GM23248 (cell line): ENCODE measurements around the gene RAPGEF3. TPM values are rescaled to one million over a fixed set of nuclear protein-coding genes. Genes with fewer than 3 reads are reported as not detected.

Experiments
- DNase-seq: peaks from one replicate; pipeline ENCODE4 v3.0.0-alpha.2; 2015
- H2AFZ ChIP-seq: fragments of 200-600 bp; sonication (generic); 2 replicates; pipeline ENCODE4 v1.6.1; 2016; ENCODE audit warnings: antibody characterized with exemption
- H3F3A ChIP-seq: fragments of 200-600 bp; sonication (generic); 2 replicates; pipeline ENCODE4 v1.6.1; 2016; ENCODE audit warnings: mild to moderate bottlenecking, antibody characterized with exemption, mixed run types; ENCODE audit not compliant: insufficient read depth
- H3K27ac ChIP-seq: fragments of 200-600 bp; sonication (generic); 2 replicates; pipeline ENCODE4 v1.5.1; 2016; ENCODE audit warnings: mild to moderate bottlenecking
- H3K27me3 ChIP-seq: fragments of 200-600 bp; sonication (generic); replicated peaks from 2 replicates; pipeline ENCODE4 v1.6.1; 2016; ENCODE audit warnings: mild to moderate bottlenecking; ENCODE audit not compliant: insufficient read depth
- H3K36me3 ChIP-seq: fragments of 200-600 bp; sonication (generic); 2 replicates; pipeline ENCODE4 v1.6.1; 2016; ENCODE audit warnings: low read depth, mild to moderate bottlenecking
- H3K4me1 ChIP-seq: fragments of 200-600 bp; sonication (generic); 2 replicates; pipeline ENCODE4 v1.6.1; 2016; ENCODE audit warnings: mild to moderate bottlenecking; ENCODE audit not compliant: insufficient read depth
- H3K4me2 ChIP-seq: fragments of 200-600 bp; sonication (generic); one replicate; pipeline ENCODE4 v1.6.1; 2016; ENCODE audit warnings: mild to moderate bottlenecking; ENCODE audit not compliant: unreplicated experiment
- H3K4me3 ChIP-seq: fragments of 200-600 bp; sonication (generic); 2 replicates; pipeline ENCODE4 v1.5.1; 2016; ENCODE audit warnings: mild to moderate bottlenecking
- H3K79me2 ChIP-seq: fragments of 200-600 bp; sonication (generic); 2 replicates; pipeline ENCODE4 v1.6.1; 2016; ENCODE audit warnings: mild to moderate bottlenecking; ENCODE audit not compliant: insufficient read depth
- H3K9ac ChIP-seq: fragments of 200-600 bp; sonication (generic); 2 replicates; pipeline ENCODE4 v1.6.1; 2016; ENCODE audit warnings: mild to moderate bottlenecking
- H3K9me2 ChIP-seq: fragments of 200-600 bp; sonication (generic); 2 replicates; pipeline ENCODE4 v1.6.1; 2016; ENCODE audit warnings: mixed run types, mild to moderate bottlenecking, moderate library complexity; ENCODE audit not compliant: insufficient read depth
- H3K9me3 ChIP-seq: fragments of 200-600 bp; sonication (generic); one replicate; pipeline ENCODE4 v1.6.1; 2017; ENCODE audit warnings: low read depth
- H4K20me1 ChIP-seq: fragments of 200-600 bp; sonication (generic); 2 replicates; pipeline ENCODE4 v1.6.0; 2016; ENCODE audit not compliant: insufficient read depth
- EZH2 ChIP-seq: fragments of 200-600 bp; sonication (generic); IDR thresholded peaks from 2 replicates; pipeline ENCODE4 v1.6.1; 2018; ENCODE audit warnings: antibody characterized with exemption, mild to moderate bottlenecking; ENCODE audit not compliant: insufficient read depth, poor library complexity, severe bottlenecking
- EZH2phosphoT487 ChIP-seq: fragments of 200-600 bp; sonication (generic); IDR thresholded peaks from 2 replicates; pipeline ENCODE4 v1.6.1; 2018; ENCODE audit warnings: antibody characterized with exemption, moderate library complexity, mild to moderate bottlenecking, low read depth; ENCODE audit not compliant: insufficient read depth
- WGBS, 2 experiments: methylation state at CpG; one replicate each; pipeline ENCODE4 v1.1.6; 2015 to 2017; ENCODE audit warnings: low lambda C conversion rate in 2 of 2, low coverage in 1 of 2; ENCODE audit errors: missing lambda C conversion rate in 2 of 2; 5-methylcytosine and 5-hydroxymethylcytosine counted together
- in situ Hi-C: fragments of 300-500 bp; cut with MboI; formaldehyde crosslinking; loops from 2 replicates; pipeline ENCODE4 v1.15.0; 2020
- polyA plus RNA-seq: library from polyadenylated mRNA; unstranded; fragments of >200 nt; fragmentation: Nextera tagmentation; extraction: Ambion mirVana; gene quantifications from 2 replicates; pipeline ENCODE4 v1.2.1, GENCODE V29; 2016
- total RNA-seq: library from RNA; depleted of rRNA; stranded (reverse); fragments of >200 nt; shearing (Covaris generic); gene quantifications from 2 replicates; pipeline ENCODE4 v1.2.3, GENCODE V29; 2014

RAPGEF3 gene
- total and polyA plus RNA-seq, 2 experiments from 2014 or later, result 1.4 to 3.7 TPM

DNA sequence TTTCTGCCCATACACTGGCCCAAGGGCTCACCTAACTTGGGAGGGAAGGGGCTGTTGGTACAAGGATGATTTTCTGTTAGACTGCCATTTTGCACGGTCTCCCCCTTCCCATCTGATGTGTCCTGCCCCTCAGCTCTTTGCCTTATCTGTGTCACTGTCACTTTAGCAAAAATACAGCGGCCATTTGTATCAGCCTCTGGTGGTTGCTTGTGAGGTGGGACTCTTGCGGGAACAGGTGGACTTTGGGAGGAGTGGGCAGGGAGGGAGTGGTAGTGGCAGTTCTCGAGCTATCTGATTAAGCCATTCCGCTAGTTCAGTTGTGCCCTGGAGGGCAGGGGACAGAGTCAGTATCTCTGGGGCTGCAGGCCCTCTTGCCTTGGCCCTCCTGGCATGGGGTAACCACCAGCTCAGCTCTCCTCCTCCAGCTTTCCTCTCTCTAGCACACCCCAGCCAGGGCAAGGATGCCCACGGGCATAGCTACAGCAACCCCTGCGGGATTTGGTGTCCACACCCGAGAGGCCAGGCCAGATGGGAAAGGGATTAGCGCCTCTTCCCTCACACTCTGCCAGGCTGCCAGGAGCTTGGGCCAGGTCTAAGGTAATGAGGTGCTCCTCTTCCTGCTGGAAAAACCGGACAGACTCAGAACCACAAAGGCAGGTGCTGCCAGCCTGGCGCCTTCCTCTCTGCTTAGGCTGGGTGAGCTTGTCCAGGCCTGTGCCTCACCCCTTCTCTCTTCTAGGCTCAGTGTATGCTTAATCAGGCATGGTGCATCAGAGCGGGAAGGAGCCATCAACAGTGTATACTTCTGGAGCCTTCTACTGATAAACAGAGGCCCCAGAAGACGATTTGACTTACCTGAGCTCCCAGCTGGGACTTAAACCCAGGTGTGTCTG lies 23.0 kb upstream of the RAPGEF3 start:
- in situ Hi-C loops, result loop anchor here (10.0 kb wide), 1 partner anchor 53 kb away; no protein-coding TSS in a partner anchor
- H3K4me2 ChIP-seq, result no peak overlapping the region
- 63 to 64% methylated on average over 12 to 13 of the region's 13 CpGs for WGBS, 2 experiments
- no peaks in the 10 kb centered on the region for H3K27me3 ChIP-seq
- no peaks in the 10 kb centered on the region for H3K9me2 ChIP-seq
- TF ChIP-seq EZH2phosphoT487 (no peak), EZH2 (no peak)
- peaks cover 17% of the 10 kb centered on the region for H3K4me1 ChIP-seq
- H4K20me1 ChIP-seq, result no peaks in the 10 kb centered on the region
- H3K27ac ChIP-seq, result no peak overlapping the region
- DNase-seq, result no peak
- H3K36me3 ChIP-seq, result peaks cover 37% of the 10 kb centered on the region
- no peak overlapping the region for H3K9ac ChIP-seq
- no peaks in the 10 kb centered on the region for H3K9me3 ChIP-seq
- H3F3A ChIP-seq, result peaks cover 61% of the 10 kb centered on the region
- H2AFZ ChIP-seq, result no peak overlapping the region
- H3K4me3 ChIP-seq, result no peak overlapping the region
- peaks cover 4% of the 10 kb centered on the region; the same call in 1 of the 2 replicates for H3K79me2 ChIP-seq

DNA sequence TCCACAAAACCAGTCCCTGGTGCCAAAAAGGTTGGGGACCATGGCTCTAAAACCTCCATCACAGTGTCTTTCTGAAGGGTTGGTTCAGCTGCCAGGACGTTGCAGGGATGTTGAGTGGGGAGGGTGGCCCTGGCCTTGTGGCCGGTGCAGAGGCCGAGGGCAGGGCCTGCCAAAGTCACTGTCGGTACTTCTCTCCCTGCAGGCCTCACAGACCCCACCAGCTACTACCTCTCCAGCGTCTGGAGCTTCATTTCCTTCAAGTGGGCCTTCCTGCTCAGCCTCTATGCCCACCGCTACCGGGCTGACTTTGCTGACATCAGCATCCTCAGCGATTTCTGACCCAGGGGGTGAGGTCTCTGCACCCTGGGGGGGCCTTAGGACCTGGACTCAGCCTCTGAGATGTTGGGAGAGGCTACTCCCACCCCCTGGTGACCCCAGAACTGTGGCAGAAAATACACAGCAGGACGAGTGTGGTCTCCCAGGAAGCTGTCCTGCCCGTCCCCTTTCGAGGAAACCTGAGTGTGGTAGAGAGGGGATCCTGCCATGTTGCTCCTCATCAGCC lies 21.3 kb upstream of the RAPGEF3 start:
- no peak overlapping the region for H3K9ac ChIP-seq
- peak; percentile 35 for DNase-seq
- H3K79me2 ChIP-seq, result no peaks in the 10 kb centered on the region
- no peak overlapping the region for H3K4me3 ChIP-seq
- H3K27me3 ChIP-seq, result no peaks in the 10 kb centered on the region
- peaks cover 20% of the 10 kb centered on the region; the same call in 1 of the 2 replicates for H3K36me3 ChIP-seq
- H3F3A ChIP-seq, result peaks cover 52% of the 10 kb centered on the region
- no peak overlapping the region for H3K4me2 ChIP-seq
- H3K27ac ChIP-seq, result no peak overlapping the region
- no peaks in the 10 kb centered on the region for H4K20me1 ChIP-seq
- peaks cover 33% of the 10 kb centered on the region for H3K4me1 ChIP-seq
- H2AFZ ChIP-seq, result no peak overlapping the region
- H3K9me3 ChIP-seq, result no peaks in the 10 kb centered on the region
- WGBS, 2 experiments, result 60 to 65% methylated on average over 10 to 11 of the region's 11 CpGs
- TF ChIP-seq EZH2 (no peak), EZH2phosphoT487 (no peak)
- in situ Hi-C loops, result loop anchor here (10.0 kb wide), 1 partner anchor 55 kb away; no protein-coding TSS in a partner anchor
- no peaks in the 10 kb centered on the region for H3K9me2 ChIP-seq

DNA sequence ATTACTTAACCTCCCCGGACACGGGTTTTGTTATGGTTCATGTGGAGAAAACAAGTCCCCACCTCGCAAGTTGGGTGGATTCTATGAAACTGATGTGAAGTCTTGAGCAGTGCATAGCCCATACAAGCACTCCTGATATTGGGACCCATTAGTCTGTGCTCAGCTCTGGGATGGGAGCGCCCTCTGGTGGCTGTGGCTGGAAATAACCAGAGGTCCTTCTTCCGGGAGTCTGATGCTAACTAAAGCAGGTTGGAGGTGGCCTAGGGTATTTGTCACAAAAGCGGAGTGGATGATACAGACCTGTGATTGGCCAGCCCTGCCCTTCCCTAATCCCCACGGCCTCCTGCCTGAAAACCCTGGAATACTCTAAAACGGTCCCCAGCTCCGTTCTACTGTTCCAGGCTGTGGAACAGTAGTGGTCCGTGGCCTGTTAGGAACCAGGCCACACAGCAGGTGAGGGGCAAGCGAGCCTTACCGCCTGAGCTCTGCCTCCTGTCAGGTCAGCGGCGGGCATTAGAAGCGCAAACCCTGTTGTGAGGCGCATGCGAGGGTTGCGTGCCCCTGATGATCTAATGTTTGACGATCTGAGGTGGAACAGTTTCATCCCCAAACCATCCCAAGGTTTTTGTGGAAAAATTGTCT lies 20.7 kb upstream of the RAPGEF3 start:
- no peak overlapping the region for H3K4me2 ChIP-seq
- no peak overlapping the region for H2AFZ ChIP-seq
- H3K9me3 ChIP-seq, result no peaks in the 10 kb centered on the region
- no peak overlapping the region for H3K9ac ChIP-seq
- no peaks in the 10 kb centered on the region for H3K27me3 ChIP-seq
- in situ Hi-C loops, result no loop called here
- H3K27ac ChIP-seq, result no peak overlapping the region
- H3K9me2 ChIP-seq, result no peaks in the 10 kb centered on the region
- H3K36me3 ChIP-seq, result peaks cover 14% of the 10 kb centered on the region; the same call in 1 of the 2 replicates
- no peak overlapping the region for H3K4me3 ChIP-seq
- no peaks in the 10 kb centered on the region for H4K20me1 ChIP-seq
- H3K79me2 ChIP-seq, result no peaks in the 10 kb centered on the region
- DNase-seq, result peak; percentile 84
- TF ChIP-seq EZH2 (no peak), EZH2phosphoT487 (no peak)
- peaks cover 33% of the 10 kb centered on the region for H3K4me1 ChIP-seq
- H3F3A ChIP-seq, result peaks cover 46% of the 10 kb centered on the region
- WGBS, 2 experiments, result 25% methylated on average over 19 of the region's 19 CpGs

DNA sequence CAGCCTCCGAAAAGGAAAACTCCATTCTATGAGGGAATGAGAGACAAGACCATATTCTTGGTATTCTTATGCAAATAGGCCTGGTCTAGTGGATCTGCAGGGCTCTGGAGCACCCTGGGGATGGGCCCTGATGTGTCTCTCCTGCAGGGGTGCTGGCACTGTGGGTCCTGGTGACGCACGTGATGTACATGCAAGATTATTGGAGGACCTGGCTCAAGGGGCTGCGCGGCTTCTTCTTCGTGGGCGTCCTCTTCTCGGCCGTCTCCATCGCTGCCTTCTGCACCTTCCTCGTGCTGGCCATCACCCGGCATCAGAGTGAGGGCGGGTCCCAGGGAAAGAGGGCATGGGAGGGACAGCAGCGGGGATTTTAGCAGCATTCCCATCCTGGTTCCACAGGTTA lies 20.2 kb upstream of the RAPGEF3 start:
- TF ChIP-seq EZH2phosphoT487 (no peak), EZH2 (no peak)
- in situ Hi-C loops, result no loop called here

More for the DNA sequence above, 20.2 kb upstream of the RAPGEF3 start:
- no peak overlapping the region for H3K27ac ChIP-seq
- H3K79me2 ChIP-seq, result no peaks in the 10 kb centered on the region
- H3K4me3 ChIP-seq, result no peak overlapping the region
- H3K4me1 ChIP-seq, result peaks cover 35% of the 10 kb centered on the region
- H3K9ac ChIP-seq, result no peak overlapping the region
- DNase-seq, result no peak
- H4K20me1 ChIP-seq, result no peaks in the 10 kb centered on the region
- H3K9me3 ChIP-seq, result no peaks in the 10 kb centered on the region
- no peak overlapping the region for H3K4me2 ChIP-seq
- H3K36me3 ChIP-seq, result peaks cover 9% of the 10 kb centered on the region; the same call in 1 of the 2 replicates
- peaks cover 46% of the 10 kb centered on the region for H3F3A ChIP-seq
- no peaks in the 10 kb centered on the region for H3K9me2 ChIP-seq
- H3K27me3 ChIP-seq, result no peaks in the 10 kb centered on the region
- no peak overlapping the region for H2AFZ ChIP-seq
- WGBS, 2 experiments, result 42 to 43% methylated on average over 14 of the region's 14 CpGs
